GM19023 (cell line): Measurements from ENCODE around the gene TIMM23.
"Not testable (repeated sequence)": the region's sequence is repeated elsewhere in the genome, so short reads cannot be mapped to it uniquely, and the experiment has no call there.

Experiments used
- ATAC-seq: cut with Tn5 transposase; IDR thresholded peaks from one replicate; pipeline ENCODE4 v1.9.1; 2021; ENCODE audit warnings: mild to moderate bottlenecking, moderate library complexity; ENCODE audit not compliant: unreplicated experiment

The TIMM23 gene

GRCh38 chr10:46020344-46020657 lies 48.0 kb downstream of the TIMM23 start:
- ATAC-seq, result no peak

- ATAC-seq, result peak; percentile 96
Measured at GRCh38 chr10:46022978-46023702, 50.9 kb downstream of the TIMM23 start.

- ATAC-seq, result no peak
Measured at GRCh38 chr10:46024948-46025347, 52.7 kb downstream of the TIMM23 start.

GRCh38 chr10:46025406-46025805 lies 53.1 kb downstream of the TIMM23 start:
- ATAC-seq, result no peak

GRCh38 chr10:46026106-46026505 lies 53.8 kb downstream of the TIMM23 start:
- ATAC-seq, result no peak

GRCh38 chr10:46028584-46029460 lies 56.5 kb downstream of the TIMM23 start:
- ATAC-seq, result peak; percentile 35

- no peak for ATAC-seq
Measured at GRCh38 chr10:46029461-46030030, 57.3 kb downstream of the TIMM23 start.

GRCh38 chr10:46030091-46030937 lies 58.0 kb downstream of the TIMM23 start, which contains the start of gene NCOA4:
NCOA4 (minus strand) TSS chr10:46030623; CDS start chr10:46016680, 13,943 bp downstream.
- ATAC-seq, result peak; percentile 97

- no peak for ATAC-seq
Measured at GRCh38 chr10:46031648-46032532, 59.6 kb downstream of the TIMM23 start.

- ATAC-seq, result no peak
Measured at GRCh38 chr10:46033602-46034011, 61.3 kb downstream of the TIMM23 start.

- no peak for ATAC-seq
Measured at GRCh38 chr10:46035923-46036849, 63.9 kb downstream of the TIMM23 start.

GRCh38 chr10:46037107-46037825 lies 65.0 kb downstream of the TIMM23 start:
- no peak for ATAC-seq

GRCh38 chr10:46040004-46040403 lies 67.7 kb downstream of the TIMM23 start:
- no peak for ATAC-seq

- ATAC-seq, result no peak
Measured at GRCh38 chr10:46042527-46042926, 70.2 kb downstream of the TIMM23 start.

GRCh38 chr10:46046261-46046660 lies 74.0 kb downstream of the TIMM23 start, which contains the start of gene MSMB:
MSMB (minus strand) TSS chr10:46046269; CDS start chr10:46046237, 32 bp downstream.
- no peak for ATAC-seq

GRCh38 chr10:46048152-46048551 lies 75.9 kb downstream of the TIMM23 start:
- no peak for ATAC-seq

- ATAC-seq, result not testable (repeated sequence)
Measured at GRCh38 chr10:46049497-46049831, 77.2 kb downstream of the TIMM23 start.
